ENCODE results near the gene HSPE1. TPM values are rescaled to one million over a fixed set of nuclear protein-coding genes. Genes with fewer than 3 reads are reported as not detected.

HSPE1 gene
- total RNA-seq, 1 experiment from 2014 or later = 454 TPM

DNA sequence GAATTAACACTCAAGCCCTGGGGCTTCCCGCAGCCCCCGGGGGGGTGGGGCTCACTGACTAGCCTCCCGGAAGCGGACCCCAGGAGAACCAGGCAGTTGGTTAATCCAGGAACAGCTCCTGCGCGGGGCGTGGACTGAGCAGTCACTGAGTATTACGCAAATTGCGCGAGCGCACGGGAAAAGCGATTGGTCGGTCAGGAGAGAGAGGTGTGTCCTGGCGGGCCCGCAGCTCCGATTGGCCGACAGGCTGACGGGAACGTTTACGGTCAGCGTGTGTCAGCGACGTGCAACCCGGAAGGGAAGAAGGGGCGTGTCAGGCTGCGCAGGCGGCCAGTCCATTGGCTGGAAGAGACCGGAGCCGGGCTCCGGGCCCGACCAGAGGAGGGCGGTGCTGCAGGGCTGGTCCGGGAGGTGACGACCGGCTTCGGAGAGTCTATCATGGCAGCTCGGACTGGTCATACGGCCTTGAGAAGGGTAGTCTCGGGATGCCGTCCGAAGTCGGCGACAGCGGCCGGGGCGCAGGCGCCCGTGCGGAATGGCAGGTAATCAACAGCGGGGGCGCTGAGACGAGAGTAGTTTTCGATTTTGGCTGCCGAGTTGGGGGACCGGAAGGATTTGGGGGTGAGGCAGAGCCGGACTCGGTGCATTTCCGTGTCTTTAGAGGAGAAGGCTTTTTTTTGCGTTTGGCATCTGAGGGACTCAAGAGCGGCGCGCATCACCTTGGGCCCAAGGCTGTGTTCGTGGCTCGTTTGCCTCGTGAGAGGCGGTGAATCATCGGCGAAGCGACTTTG lies 46.9 kb upstream of the HSPE1 start, which contains the start of gene COQ10B:
Gene COQ10B (plus strand): TSS at position 430 of the 791 bp plus-strand sequence. CDS start 9 bp downstream, at position 439.
- BruUV-seq (replicated peaks) = TSS peak; percentile 93
- TF ChIP-seq, protein P1, sequence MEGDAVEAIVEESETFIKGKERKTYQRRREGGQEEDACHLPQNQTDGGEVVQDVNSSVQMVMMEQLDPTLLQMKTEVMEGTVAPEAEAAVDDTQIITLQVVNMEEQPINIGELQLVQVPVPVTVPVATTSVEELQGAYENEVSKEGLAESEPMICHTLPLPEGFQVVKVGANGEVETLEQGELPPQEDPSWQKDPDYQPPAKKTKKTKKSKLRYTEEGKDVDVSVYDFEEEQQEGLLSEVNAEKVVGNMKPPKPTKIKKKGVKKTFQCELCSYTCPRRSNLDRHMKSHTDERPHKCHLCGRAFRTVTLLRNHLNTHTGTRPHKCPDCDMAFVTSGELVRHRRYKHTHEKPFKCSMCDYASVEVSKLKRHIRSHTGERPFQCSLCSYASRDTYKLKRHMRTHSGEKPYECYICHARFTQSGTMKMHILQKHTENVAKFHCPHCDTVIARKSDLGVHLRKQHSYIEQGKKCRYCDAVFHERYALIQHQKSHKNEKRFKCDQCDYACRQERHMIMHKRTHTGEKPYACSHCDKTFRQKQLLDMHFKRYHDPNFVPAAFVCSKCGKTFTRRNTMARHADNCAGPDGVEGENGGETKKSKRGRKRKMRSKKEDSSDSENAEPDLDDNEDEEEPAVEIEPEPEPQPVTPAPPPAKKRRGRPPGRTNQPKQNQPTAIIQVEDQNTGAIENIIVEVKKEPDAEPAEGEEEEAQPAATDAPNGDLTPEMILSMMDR (IDR thresholded peaks at IDR 0.05; ENCODE audit: unreplicated experiment) = no peak
- Mint-ChIP-seq H3K36me3 (ENCODE audit: insufficient read depth, unreplicated experiment) (peaks cover 23% of the 10 kb centered on the region), H3K27me3 (ENCODE audit: unreplicated experiment) (no peaks in the 10 kb centered on the region), H3K4me1 (ENCODE audit: low read depth, unreplicated experiment) (peaks cover 14% of the 10 kb centered on the region), H3K27ac (ENCODE audit: unreplicated experiment) (peak within 1 kb of the TSS; percentile 97), H3K4me3 (ENCODE audit: low read depth, unreplicated experiment) (peak within 1 kb of the TSS; percentile 95), H3K9me3 (ENCODE audit: low read depth, unreplicated experiment) (no peaks in the 10 kb centered on the region)
- DNase-seq = peak; percentile 99
- intact Hi-C loops (cut with micrococcal nuclease; ENCODE audit: unreplicated experiment) = no loop called here
- CTCF ChIA-PET = interaction anchor here (0.7 to 1.7 kb wide), 5 partner anchors 14 to 1475 kb away, joined by 3 to 8 read pairs (median 4); partner anchors contain the start of genes HSPD1, HSPE1 and SF3B1

- intact Hi-C loops (cut with micrococcal nuclease; ENCODE audit: unreplicated experiment) = no loop called here
- peak overlapping the region; percentile 97 for H3K27ac Mint-ChIP-seq (ENCODE audit: unreplicated experiment)
- TF ChIP-seq, protein P1 (IDR thresholded peaks at IDR 0.05; ENCODE audit: unreplicated experiment) = no peak
- CTCF ChIA-PET = interaction anchor here (1.0 to 1.7 kb wide), 3 partner anchors 14 to 46 kb away, joined by 3 to 8 read pairs (median 3); partner anchors contain the start of genes HSPD1 and HSPE1
- H3K27me3 Mint-ChIP-seq (ENCODE audit: unreplicated experiment) = no peaks in the 10 kb centered on the region
- BruUV-seq (replicated peaks) = no TSS peak
- H3K4me3 Mint-ChIP-seq (ENCODE audit: low read depth, unreplicated experiment) = peak overlapping the region; percentile 95
- no peak for DNase-seq
- H3K4me1 Mint-ChIP-seq (ENCODE audit: low read depth, unreplicated experiment) = peaks cover 17% of the 10 kb centered on the region
- H3K9me3 Mint-ChIP-seq (ENCODE audit: low read depth, unreplicated experiment) = no peaks in the 10 kb centered on the region
- peaks cover 23% of the 10 kb centered on the region for H3K36me3 Mint-ChIP-seq (ENCODE audit: insufficient read depth, unreplicated experiment)
Observed at GRCh38 chr2:197453914-197454398, 46.2 kb upstream of the HSPE1 start.

DNA sequence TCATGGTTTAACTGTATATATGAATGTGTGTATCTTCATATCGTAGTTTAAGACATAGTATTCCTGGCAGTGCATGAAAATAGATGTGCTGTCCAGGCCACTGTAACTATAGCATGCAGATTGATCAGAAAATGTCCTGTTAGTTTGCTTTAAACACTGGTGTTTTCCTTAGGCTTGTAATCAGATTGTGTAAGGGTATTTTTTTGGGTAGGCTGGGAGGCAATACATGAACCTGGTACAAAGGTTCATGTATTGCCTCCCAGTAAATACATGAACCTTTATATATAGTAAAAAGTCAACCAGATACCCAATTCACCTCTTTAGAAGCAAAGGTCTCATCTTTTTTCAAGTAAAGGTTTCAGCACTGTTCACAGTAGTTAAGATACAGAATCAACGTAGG lies 45.3 kb upstream of the HSPE1 start:
- intact Hi-C loops (cut with micrococcal nuclease; ENCODE audit: unreplicated experiment) = no loop called here
- CTCF ChIA-PET = no interaction called here

DNA sequence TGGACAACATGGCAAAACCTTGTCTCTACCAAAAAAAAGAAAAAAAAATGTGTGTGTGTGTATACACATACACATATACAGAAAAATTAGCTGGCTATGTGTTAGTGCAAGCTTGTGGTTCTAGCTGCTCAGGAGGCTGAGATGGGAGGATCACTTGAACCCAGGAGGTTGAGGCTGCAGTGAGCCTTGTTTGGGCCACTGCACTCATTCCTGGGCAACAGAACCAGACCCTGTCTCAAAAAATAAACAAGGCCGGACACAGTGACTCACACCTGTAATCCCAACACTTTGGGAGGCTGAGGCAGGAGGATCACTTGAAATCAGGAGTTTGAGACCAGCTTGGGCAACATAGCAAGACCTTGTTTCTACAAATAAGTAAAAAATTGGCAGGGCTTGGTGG lies 44.8 kb upstream of the HSPE1 start:
- intact Hi-C loops (cut with micrococcal nuclease; ENCODE audit: unreplicated experiment) = no loop called here
- H3K36me3 Mint-ChIP-seq (ENCODE audit: insufficient read depth, unreplicated experiment) = peaks cover 23% of the 10 kb centered on the region

More for the DNA sequence above, 45.3 kb upstream of the HSPE1 start:
- Mint-ChIP-seq H3K9me3 (ENCODE audit: low read depth, unreplicated experiment) (no peaks in the 10 kb centered on the region), H3K27ac (ENCODE audit: unreplicated experiment) (no peak overlapping the region), H3K36me3 (ENCODE audit: insufficient read depth, unreplicated experiment) (peaks cover 23% of the 10 kb centered on the region), H3K4me3 (ENCODE audit: low read depth, unreplicated experiment) (peak overlapping the region; percentile 95), H3K4me1 (ENCODE audit: low read depth, unreplicated experiment) (peaks cover 26% of the 10 kb centered on the region), H3K27me3 (ENCODE audit: unreplicated experiment) (no peaks in the 10 kb centered on the region)
- TF ChIP-seq, protein P1 (IDR thresholded peaks at IDR 0.05; ENCODE audit: unreplicated experiment) = no peak
- BruUV-seq (replicated peaks) = no TSS peak
- no peak for DNase-seq

More for the DNA sequence above, 44.8 kb upstream of the HSPE1 start:
- H3K4me3 Mint-ChIP-seq (ENCODE audit: low read depth, unreplicated experiment) = peak overlapping the region; percentile 95
- CTCF ChIA-PET = interaction anchor here (0.9 kb wide), 1 partner anchor 22 kb away, joined by 6 read pairs; no protein-coding TSS in a partner anchor
- no peaks in the 10 kb centered on the region for H3K27me3 Mint-ChIP-seq (ENCODE audit: unreplicated experiment)
- peaks cover 31% of the 10 kb centered on the region for H3K4me1 Mint-ChIP-seq (ENCODE audit: low read depth, unreplicated experiment)
- BruUV-seq (replicated peaks) = no TSS peak
- no peaks in the 10 kb centered on the region for H3K9me3 Mint-ChIP-seq (ENCODE audit: low read depth, unreplicated experiment)
- no peak overlapping the region for H3K27ac Mint-ChIP-seq (ENCODE audit: unreplicated experiment)
- no peak for DNase-seq
- TF ChIP-seq, protein P1 (IDR thresholded peaks at IDR 0.05; ENCODE audit: unreplicated experiment) = no peak

Data from Calu3 (cell line).